NCI-H1092 (cell line): ENCODE results near the gene PTTG2.
"Not testable (repeated sequence)": the region's sequence is repeated elsewhere in the genome, so short reads cannot be mapped to it uniquely, and the experiment has no call there.

Experiments
- DNase-seq: peaks from one replicate; lab custom pipeline; 2025; lab: John Stamatoyannopoulos, UW

Gene PTTG2

GRCh38 chr4:37960098-37960497 lies at the start of gene PTTG2:
Gene PTTG2, plus strand, starts transcription at chr4:37960398. Its CDS starts 37 bp downstream, at chr4:37960435.
- no peak for DNase-seq

GRCh38 chr4:37914539-37914938 lies 45.7 kb upstream of the PTTG2 start:
- DNase-seq = no peak

- no peak for DNase-seq
These were observed 42.8 kb upstream of the PTTG2 start for GRCh38 chr4:37917388-37917787.

DNA sequence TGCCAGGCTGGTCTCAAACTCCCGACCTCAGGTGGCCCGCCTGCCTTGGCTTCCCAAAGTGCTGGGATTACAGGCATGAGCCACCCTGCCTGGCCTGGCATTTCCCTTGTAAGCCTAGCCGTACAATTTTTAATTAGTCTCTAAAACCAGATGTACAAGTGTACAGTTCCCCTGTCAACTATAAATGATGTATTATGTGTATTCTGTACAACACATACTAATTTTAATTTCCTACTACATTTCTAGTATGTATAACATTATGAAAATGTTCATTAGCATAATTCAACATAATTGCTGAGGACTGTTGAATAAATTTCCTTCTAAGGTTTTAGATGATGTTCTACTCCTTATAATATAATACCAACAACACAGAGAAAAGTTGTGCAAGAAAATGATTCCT lies 41.5 kb upstream of the PTTG2 start:
- DNase-seq = no peak

DNA sequence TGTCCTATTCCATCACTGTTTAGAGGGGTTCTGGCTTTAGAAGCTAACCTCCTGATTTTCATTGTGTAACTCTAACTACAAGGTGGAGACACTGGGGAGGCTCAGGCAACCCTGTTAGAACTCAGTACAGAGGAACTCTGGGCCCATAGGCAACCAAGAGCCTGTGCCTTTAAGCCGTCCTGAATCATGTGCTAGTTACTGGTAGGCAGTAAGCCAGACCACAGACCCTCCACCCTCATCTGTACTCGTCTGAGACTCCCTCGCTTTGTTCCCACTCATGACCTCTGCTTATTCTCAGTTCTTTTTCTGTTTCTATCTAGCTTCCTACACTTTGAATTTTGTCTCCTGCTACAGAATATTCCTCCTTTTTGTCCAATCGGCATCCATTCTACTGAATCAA lies 37.9 kb upstream of the PTTG2 start:
- no peak for DNase-seq

- not testable (repeated sequence) for DNase-seq
These were observed 37.1 kb upstream of the PTTG2 start for GRCh38 chr4:37923089-37923488.

DNA sequence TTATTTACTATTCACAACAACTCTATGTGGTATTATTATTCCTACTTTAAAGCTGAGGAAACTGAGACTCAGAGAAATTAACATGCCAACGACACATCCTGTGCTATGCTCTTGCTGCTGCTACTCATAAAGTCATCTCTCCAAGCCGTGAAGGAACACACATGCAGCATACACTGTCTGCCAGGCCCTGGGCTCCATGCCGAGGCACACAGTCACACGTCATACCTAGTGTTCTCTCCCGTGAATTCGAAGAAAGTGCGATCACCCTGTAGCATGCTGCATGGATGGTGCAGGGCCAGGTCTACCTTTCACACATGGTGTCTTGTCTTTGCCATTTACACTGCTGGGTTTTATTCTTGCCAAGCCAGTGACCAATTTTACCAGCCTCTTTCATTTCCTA lies 35.3 kb upstream of the PTTG2 start:
- DNase-seq = no peak

GRCh38 chr4:37927434-37927833 lies 32.8 kb upstream of the PTTG2 start:
- DNase-seq = no peak

- no peak for DNase-seq
These were observed 31.5 kb upstream of the PTTG2 start for GRCh38 chr4:37928426-37929416.

- no peak for DNase-seq
These were observed 26.1 kb upstream of the PTTG2 start for GRCh38 chr4:37934096-37934495.

GRCh38 chr4:37934609-37935008 lies 25.6 kb upstream of the PTTG2 start:
- DNase-seq = no peak

GRCh38 chr4:37935026-37935425 lies 25.2 kb upstream of the PTTG2 start:
- DNase-seq = no peak

DNA sequence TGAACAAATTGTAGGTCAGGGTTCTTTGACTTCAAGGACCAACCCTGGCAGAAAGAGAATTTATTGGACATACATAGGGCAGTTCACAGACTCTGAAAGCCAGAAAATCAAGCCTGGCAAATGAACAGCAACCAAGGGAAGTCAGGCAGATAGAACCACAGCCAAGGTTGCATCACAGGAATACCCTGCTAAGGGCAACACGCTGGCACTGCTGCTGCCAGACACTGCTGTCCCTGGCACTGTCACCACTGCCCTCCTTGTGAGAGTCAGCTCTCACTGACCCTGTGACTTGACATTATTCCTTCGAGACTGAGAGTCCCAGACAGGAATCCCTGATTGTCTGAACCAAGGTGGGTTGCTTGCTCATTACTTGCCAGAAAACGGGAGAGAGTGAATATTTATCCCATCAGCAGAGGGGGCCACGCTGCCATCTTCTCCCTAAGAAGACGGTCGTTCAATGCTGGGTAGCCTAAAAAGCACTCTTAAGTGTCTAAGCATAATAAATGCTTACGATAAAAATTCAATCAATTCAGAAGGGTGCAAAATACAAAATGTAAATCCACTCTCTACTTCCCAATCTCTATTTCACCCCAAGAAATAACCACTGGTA lies 23.2 kb upstream of the PTTG2 start:
- no peak for DNase-seq

DNA sequence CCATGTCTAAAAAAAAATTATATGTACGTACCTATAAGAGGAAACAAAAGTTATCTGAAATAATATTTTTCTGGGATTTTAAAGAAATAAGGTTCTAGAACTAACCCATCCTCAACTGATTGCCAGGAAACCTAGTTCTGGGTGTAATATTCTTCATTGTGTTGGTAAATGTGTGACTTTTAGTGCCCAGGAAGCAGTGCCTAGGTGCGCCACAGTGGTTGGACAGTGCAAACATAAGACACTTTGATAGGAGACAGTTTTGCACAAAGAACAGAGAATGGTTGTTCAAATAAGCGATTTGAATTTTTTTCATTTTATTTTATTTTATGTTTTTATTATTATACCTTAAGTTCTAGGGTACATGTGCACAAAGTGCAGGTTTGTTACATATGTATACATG lies 22.0 kb upstream of the PTTG2 start:
- DNase-seq = no peak

- no peak for DNase-seq
These were observed 13.6 kb upstream of the PTTG2 start for GRCh38 chr4:37946503-37947179.

- DNase-seq = no peak
These were observed 11.7 kb upstream of the PTTG2 start for GRCh38 chr4:37948542-37948941.

DNA sequence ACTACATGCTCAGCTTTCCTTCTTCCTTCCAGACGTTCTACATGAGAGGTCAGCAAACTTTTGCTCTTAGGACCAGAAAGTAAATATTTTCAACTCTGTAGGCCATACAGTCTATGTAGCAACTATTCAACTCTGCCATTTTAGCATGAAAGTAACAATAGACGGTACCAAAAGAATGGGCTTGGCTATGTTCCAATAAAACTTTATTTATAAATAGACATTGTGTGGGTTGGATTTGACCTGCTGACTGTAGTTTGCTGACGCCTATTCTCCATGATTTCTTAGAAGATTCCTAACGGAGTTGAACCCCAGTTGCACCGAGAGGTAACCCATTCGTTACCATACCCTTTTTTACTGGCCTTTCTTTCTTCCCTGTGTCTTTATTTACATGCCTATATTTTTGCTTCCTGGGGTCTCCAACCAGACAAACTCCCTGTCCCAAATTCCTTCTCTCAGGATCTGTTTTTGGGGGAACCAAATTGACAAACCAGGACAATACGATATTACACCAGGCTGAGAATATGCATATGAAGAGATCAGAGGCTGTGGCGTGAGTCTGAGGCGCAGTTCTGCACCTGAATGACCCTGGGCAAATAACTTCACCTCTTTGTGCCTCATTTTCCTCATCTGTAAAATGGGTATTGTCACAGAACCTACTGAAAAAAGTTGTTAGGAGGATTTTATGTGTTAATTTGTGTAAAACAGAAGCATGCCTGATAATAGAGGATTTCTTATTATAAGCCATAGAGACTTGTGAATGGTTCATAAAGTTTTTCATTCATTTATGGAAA lies 10.4 kb upstream of the PTTG2 start:
- no peak for DNase-seq

DNA sequence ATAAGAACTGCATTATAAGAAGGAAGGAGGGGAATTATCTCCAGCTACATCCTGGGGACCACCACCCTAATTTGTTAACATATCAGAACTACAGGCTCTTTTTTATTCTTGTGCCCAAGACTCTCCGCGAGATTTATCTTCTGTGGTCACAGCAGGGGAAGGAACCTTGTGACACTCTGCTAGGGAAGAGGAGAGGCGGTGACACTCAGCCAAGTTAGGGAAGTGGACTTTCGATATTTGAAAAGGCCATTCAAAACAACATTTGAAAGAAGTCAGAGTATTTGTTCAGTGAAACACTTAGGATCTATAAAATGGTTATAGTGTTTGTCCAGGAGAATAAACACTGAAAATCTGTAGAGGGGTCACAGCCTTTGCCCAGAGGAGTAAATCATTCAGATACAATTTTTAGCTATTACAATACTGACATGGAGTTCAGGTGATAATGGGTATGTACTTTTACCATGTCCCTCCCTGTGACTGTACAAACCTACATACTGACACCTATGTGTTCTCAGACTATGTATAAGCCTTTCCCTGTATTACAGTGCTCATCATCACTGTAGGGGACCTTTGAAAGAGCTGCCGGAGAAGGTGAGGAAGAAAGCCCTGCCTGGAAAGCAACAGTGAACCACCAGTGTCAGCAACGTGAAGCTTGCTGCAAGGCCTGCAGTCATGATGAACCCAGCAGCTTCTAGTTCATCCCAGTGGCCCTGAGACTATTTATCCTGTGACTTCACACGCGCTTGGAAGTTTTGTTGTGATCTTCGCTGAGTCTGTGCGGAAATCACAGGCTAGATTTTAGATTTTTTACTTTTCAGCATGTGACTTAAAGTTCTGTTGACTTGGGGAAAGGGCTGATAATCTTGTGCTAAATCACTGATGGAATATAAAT lies 8.5 kb upstream of the PTTG2 start:
- no peak for DNase-seq

DNA sequence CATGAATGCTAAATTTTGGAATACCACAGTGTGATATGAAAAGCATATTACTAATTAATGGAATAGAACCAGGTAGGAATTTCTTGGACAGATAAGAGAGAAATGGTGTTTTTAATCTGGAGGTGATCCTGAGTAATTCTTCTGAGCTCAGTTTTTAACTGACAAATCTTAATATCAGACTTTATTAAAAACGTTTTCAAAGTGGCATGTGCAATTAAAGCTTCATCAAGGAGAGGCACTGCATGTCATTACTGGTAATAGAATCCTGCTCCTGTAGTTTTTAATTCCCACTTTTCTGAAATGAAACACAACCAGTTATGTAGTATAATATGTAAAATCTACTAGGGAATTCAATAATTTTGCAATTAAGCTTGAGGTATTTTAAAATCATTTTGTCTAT lies 7.0 kb upstream of the PTTG2 start:
- DNase-seq = no peak

DNA sequence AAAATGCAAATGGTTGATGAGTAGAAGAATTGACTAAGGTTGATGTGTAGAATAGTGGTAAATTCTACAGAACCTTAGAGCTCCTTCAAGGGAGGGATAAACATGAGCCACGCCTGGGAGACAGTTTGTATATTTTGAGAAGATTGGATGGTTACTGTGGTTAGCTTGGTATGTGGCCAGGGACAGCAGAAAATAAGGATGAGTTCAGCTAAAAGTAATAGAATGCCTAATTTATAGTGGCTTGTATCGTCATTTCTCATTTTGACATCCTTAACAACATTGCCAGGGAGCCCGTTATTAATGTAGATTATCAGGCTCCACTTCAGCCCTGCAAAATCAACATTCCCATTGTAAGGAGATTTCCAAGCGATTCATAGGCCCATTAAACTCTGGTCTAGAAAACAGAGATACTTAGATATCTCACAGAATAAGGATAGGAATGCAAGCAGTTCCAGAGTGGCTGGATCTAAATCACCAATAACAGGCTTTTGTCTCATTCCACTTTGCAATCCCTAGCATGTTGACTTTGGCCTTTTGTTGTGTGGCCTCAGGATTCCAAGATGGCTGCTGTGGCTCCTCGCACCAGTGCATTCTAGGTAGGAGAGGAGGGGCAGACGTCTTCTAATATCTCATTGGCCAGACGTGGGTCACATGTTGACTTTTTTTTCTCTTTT lies 6.4 kb upstream of the PTTG2 start:
- DNase-seq = no peak
